Measurements from ENCODE around the gene CYP2A6.
"Not testable (repeated sequence)": the region's sequence is repeated elsewhere in the genome, so short reads cannot be mapped to it uniquely, and the experiment has no call there.

The CYP2A6 gene, protein sequence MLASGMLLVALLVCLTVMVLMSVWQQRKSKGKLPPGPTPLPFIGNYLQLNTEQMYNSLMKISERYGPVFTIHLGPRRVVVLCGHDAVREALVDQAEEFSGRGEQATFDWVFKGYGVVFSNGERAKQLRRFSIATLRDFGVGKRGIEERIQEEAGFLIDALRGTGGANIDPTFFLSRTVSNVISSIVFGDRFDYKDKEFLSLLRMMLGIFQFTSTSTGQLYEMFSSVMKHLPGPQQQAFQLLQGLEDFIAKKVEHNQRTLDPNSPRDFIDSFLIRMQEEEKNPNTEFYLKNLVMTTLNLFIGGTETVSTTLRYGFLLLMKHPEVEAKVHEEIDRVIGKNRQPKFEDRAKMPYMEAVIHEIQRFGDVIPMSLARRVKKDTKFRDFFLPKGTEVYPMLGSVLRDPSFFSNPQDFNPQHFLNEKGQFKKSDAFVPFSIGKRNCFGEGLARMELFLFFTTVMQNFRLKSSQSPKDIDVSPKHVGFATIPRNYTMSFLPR

DNA sequence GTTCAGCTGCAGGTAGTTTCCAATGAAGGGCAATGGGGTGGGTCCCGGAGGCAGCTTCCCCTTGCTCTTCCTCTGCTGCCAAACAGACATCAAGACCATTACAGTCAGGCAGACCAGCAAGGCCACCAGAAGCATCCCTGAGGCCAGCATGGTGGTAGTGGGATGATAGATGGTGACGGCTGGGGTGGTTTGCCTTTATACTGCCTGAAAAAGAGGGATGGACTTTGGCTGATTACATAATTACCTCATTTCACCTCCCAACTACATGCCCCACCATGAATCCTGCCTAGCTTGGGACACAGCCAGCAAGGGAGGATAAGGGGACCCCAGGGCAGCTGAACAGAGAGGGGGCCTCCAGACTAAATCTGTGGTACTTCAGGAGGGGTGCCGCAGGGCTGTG, at the start of gene CYP2A6:
CYP2A6 (minus strand) TSS at position 171 of the 400 bp plus-strand sequence; CDS start at position 150, 21 bp downstream.
- DNase-seq: not testable (repeated sequence)

DNA sequence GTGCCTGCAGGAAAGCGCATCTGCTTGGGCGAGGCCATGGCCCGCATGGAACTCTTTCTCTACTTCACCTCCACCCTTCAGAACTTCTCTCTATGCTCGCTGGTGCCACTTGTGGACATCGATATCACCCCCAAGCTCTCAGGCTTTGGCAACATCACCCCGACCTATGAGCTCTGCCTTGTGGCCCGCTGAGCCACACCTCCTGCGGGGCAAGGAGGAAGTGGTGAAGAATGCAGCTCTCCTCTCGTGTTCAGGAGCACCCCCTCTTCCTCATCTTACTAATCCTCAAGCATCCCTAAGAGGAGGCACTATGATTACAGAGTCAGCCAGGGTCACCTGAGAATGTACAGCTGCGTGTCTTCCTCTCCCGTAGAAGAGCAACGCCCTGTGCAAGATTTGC, 49.7 kb upstream of the CYP2A6 start:
- DNase-seq: not testable (repeated sequence)

DNA sequence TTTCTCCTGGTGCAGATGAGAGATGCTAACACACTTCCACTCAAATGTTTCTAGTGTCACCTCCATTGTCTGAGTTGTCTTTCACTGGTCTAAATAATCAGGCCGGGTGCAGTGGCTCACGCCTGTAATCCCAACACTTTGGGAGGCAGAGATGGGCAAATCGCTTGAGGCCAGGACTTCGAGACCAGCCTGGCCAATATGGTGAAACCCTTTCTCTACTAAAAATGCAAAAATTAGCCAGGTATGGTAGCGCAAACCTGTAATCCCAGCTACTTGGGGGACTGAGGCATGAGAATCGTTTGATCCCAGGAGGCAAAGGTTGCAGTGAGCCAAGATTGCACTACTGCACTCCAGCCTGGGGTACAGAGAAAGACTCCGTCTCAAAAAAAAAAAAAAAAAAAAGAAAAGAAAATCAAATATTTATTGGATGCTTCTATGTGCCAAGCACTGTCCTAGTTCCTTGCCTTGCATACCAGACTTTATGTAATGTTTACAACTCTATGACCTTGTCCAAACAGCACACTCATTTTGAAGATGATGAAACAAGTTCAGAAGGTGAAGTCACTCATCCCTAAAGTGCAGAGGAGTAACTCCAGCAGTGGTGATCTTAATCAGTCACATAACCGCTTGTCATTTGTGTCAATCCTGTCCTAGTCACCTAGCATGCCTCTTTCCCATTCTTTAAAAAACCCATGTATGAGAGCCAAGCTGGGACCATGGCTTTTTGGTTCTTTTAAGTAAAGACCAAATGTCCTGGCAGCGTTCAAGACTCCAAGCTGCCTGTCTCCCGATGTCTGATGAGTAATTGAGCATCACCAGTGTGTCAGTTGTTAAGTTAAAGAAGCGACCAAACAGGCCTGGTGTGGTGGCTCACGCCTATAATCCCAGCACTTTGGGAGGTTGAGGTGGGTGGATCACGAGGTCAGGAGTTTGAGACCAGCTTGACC, 46.9 kb upstream of the CYP2A6 start:
- DNase-seq: not testable (repeated sequence)

DNA sequence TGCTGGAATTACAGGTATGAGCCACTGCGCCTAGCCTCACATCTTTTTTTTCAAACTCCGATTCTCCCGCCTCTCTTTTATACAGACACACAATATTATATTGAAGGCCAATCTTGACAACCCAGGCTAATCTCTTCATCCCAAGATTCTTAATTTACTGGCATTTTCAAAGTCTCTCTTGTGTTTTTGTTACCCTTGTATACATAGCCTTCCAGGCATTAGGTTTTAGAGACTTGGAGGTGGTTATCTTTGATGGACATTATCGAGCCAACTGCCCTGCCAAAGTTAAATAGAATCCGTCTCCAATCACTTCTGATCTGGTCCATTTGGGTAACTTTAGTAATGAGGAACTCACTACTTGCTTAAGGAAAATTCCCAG, 46.2 kb upstream of the CYP2A6 start:
- DNase-seq: no peak

DNA sequence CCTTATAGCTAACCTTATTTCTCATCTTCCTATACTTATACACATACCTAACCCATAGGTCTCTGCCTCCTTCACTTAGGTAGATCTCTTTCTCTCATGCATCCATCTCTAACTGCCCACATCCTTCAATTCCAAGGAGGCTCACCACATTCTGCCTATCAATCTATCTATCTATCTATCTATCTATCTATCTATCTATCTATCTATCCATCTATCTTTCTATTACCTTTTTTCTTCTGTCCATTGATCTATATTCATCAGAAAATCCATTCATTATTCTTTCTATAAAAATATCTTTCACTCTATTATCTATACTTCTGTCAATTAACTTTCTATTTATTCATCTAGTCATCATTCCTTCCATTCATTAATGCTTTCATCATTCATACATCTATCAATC, 42.9 kb upstream of the CYP2A6 start:
- DNase-seq: no peak

DNA sequence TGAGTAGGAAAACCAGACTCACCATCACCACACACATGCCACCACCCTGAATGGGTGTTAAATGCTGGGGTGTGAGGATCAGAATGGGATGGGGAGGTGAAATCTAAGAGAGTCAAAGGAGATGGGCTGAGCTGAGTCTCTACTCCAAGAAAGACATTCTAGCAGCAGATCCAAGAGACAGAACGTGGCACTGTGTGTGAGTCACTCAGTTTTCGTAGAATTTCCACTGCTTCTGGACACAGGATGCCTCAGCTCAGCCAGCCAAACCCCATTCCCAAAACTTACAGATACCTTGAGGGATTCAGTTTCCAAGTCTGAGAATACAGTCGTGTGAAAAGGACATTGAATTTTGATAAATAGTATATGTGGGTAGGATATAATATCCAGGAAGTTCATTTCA, 39.1 kb upstream of the CYP2A6 start:
- no peak for DNase-seq

DNA sequence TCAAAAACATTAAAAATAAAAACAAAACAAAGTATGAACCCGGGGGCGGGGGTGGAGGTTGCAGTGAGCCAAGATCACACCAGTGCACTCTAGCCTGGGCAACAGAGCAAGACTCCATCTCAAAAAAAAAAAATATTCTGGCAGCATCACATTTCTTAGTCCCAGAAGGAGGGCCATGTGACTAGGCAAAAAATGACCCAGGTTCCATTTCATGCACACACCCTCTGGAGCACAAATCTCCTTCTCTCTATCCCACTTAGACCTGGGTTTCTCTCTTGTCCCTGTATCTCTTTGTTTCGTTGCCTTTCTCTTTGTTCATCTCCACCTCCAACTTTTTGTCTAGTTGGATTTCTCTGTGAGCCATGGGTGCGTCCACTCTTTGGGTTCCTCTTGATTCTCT, 37.9 kb upstream of the CYP2A6 start:
- no peak for DNase-seq

DNA sequence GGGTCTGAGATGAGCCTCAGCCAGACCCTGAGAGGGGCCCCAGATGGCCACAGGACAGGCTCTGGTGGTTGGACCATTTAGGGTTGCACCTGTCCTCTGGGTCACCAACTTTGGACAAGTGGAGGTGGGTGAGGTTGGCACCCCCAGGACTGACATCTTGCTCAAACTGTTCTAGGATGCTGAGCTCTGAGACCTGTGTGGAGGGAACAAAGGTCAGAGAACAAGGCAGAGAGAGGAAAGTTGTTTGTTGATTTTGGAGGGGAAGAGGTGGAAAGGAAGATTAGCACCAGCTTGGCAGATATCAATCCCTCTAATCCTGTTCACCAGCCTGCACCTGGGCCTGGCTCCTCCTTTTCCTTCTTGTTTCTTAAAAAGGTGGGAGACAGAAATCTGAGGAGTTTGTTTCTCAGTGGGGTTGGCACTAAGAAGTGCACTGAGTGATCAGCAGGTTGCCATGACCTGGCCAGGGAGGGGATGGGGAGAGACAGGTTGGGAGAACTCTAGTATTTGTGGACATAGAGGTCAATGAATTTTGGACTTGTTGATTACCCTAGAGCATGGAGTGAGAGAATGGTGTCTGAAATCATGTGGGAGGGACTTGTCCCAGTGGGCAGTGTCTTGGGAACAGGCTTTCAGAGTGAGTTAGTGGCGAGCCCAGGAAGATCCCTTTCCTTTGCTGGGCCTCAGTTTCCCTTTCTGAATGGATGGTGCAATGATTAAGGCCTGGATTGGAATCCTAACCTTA, 34.1 kb upstream of the CYP2A6 start:
- not testable (repeated sequence) for DNase-seq

DNA sequence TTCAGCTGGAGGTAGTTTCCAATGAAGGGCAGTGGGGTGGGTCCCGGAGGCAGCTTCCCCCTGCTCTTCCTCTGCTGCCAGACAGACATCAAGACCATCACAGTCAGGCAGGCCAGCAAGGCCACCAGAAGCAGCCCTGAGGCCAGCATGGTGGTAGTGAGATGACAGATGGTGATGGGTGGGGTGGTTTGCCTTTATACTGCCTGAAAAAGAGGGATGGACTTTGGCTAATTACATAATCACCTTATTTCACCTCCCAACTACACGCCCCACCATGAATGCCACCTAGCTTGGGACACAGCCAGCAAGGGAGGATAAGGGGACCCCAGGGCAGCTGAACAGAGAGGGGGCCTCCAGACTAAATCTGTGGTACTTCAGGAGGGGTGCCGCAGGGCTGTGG, 31.8 kb upstream of the CYP2A6 start, which contains the start of gene CYP2A7:
CYP2A7 (minus strand) TSS at position 170 of the 400 bp plus-strand sequence; CDS start at position 149, 21 bp downstream.
- not testable (repeated sequence) for DNase-seq

DNA sequence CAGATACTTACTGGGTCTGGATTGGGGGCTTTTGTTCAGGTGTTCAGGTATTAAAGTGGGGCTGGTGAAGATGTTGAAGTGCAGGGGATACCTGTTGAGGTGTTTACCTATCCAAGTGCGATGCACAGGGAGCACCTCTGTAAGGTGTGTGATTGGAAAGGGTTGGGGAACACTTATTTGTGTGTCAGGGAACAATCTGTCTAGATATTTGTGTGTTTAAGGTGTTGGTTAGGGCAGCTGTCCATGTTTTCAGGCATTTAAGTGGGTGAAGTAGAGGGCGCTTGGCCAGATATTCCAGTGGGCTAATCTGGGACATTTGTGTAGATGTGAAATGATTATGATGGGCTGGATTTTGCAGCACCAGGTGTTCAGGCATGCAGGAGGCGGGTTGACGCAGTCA, 29.1 kb upstream of the CYP2A6 start:
- not testable (repeated sequence) for DNase-seq

DNA sequence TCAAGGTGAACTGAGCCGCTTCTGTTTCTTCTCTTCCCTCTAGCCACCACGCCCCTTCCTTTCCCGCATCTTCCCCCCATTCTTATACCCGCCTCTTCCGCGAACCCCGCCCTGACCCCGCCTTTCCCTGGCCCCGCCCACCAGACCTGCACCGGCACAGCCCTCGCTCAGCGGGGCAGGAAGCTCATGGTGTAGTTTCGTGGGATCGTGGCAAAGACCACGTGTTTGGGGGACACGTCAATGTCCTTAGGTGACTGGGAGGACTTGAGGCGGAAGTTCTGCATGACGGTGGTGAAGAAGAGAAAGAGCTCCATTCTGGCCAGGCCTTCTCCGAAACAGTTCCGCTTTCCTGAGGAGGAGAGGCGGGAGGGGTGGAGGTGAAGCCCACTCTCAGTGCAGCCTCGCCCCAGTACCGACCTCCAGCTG, 25.3 kb upstream of the CYP2A6 start:
- not testable (repeated sequence) for DNase-seq

DNA sequence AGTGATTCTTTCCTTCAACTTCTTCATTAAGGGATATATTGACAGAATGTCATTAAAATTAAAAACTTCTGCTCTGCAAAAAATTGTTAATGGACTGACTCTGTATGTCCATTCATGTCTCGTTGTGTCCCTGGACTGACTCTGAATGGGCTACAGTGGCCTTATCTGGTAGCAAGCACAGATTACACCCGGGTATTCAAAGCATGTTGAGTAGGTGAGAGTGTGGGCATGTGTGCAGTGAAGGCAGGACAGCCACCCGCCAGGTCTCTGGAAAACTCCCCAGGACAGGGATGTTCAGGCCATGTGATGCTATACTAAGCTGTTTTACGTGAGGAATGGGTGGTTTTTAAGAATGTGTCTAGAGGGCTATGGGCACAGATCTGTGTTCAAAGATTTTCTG, 24.6 kb upstream of the CYP2A6 start:
- not testable (repeated sequence) for DNase-seq

DNA sequence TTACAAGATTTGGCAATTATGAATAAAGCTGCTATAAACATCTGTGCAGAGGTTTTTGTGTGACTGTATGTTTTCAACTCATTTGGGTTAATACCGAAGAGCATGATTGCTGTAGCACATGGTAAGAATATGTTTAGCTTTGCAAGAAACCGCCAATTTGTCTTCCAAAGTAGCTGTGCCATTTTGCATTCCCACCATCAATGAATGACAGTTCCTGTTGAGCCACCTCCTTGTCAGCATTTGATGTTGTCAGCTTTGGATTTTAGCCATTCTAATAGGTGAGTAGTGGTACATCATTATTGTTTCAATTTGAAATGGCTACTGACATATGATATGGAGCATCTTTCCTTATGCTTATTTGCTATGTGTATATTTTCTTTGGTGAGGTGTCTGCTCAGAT, 23.6 kb upstream of the CYP2A6 start:
- not testable (repeated sequence) for DNase-seq

DNA sequence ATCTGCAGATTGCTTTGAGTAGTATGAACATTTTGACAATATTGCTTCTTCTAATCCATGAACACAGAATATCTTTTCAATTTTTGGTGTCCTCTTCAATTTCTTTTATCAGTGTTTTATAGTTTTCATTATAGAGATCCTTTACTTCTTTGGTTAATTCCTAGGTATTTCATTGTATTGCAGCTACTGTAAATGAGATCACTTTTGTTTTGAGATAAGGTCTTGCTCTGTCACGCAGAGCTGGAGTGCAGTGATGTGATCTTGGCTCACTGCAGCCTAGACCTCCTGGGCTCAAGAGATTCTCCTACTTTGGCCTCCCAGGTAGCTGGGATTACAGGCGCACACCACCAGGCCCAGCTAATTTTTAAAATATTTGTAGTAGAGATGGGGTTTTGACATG, 22.0 kb upstream of the CYP2A6 start:
- DNase-seq: no peak

DNA sequence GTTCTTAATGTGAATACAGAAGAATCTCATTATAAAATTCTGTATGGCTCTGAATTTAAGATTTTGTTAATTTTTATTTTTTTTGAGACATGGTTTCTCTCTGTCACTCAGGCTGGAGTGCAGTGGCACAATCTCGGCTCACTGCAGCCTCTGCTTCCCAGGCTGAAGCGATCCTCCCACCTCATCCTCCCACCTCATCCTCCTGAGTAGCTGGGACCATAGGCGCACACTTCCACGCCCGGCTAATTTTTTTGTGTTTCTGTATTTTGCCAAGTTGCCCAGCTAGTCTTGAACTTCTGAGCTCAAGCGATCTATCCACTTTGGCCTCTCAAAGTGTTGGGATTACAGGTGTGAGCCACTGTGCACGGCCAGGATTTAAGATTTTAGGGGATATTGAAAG, 17.5 kb upstream of the CYP2A6 start:
- no peak for DNase-seq

DNA sequence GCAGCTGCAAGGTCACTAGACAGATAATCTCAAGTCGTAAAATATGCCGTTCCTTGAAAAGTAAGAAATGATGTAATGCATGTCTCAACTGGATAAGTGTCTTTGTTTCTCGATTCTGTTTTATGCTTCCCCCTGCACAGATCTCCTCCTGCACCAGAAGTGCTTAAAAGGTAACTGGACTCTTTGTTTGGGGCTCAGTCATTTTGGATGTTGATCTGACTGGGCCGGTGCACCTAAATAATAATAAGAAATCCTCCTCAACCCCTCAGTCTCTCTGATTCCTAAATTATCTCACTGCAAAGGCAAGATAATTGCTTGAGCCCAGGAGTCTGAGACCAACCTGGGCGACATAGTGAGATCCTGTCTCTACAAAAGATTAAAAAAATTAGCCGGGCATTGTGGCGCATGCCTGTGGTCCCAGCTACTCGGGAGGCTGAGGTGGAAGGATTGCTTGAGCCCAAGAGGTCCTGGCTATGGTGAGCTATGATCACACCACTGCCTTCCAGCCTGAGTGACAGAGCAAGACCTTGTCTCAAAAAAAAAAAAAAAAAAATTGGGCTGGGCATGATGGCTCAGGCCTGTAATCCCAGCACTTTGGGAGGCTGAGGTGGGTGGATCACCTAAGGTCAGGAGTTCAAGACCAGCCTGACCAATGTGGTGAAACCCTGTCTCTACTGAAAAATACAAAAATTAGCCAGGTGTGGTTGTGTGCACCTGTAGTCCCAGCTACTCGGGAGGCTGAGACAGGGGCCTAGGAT, 14.7 kb upstream of the CYP2A6 start:
- not testable (repeated sequence) for DNase-seq

DNA sequence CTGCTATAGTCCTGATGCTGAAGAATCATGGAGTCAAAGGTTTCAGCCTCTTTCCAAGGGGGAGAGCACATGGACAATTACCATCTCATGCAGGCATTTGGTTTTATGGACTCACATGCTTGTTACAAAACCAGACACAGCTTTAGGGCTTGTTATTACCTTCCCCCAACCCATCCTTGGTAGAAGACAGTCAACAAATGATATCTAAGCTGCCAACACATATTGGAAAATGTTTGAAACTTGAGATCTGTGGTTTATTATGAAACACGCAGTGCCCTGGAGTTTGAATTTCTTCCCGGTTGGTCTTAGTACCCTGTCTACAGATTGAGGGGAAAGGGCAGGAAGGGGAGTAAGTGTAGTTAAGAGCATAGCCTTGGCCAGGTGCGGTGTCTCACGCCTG, 12.5 kb upstream of the CYP2A6 start:
- no peak for DNase-seq

DNA sequence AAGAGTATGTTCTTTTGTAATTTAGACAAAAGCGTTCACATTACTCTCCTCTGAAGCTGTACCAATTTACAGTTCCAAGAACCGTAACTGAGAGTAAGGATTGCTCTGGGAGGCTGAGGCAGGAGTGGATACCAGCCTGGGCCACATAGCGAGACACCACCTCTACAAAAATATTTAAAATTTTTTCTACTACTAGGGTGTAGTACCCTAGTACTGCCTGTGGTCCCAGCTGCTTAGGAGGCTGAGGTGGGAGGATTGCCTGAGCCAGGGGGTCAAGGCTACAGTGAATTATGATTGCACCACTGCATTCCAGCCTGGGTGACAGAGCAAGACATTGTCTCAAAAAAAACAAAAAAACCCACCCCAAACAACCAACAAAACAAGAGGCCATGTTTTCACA, 12.1 kb upstream of the CYP2A6 start:
- no peak for DNase-seq

DNA sequence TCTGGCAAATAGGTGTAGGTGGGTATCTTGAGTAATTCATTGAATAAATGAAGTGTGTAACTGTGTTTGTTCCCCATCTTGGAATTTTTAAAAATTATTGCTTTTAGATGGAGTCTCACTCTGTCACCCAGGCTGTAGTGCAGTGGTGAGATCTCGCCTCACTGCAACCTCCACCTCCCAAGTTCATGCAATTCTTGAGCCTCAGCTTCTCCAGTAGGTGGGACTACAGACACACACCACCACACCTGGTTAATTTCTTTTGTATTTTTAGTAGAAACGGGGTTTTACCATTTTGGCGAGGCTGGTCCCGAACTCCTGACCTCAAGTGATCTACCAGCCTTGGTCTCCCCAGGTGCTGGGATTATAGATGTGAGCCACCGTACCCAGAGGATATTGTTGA, 7.9 kb upstream of the CYP2A6 start:
- no peak for DNase-seq

DNA sequence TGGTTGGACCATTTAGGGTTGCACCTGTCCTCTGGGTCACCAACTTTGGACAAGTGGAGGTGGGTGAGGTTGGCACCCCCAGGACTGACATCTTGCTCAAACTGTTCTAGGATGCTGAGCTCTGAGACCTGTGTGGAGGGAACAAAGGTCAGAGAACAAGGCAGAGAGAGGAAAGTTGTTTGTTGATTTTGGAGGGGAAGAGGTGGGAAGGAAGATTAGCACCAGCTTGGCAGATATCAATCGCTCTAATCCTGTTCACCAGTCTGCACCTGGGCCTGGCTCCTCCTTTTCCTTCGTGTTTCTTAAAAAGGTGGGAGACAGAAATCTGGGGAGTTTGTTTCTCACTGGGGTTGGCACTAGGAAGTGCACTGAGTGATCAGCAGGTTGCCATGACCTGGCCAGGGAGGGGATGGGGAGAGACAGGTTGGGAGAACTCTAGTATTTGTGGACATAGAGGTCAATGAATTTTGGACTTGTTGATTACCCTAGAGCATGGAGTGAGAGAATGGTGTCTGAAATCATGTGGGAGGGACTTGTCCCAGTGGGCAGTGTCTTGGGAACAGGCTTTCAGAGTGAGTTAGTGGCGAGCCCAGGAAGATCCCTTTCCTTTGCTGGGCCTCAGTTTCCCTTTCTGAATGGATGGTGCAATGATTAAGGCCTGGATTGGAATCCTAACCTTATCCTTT, 2.4 kb upstream of the CYP2A6 start:
- not testable (repeated sequence) for DNase-seq

DNA sequence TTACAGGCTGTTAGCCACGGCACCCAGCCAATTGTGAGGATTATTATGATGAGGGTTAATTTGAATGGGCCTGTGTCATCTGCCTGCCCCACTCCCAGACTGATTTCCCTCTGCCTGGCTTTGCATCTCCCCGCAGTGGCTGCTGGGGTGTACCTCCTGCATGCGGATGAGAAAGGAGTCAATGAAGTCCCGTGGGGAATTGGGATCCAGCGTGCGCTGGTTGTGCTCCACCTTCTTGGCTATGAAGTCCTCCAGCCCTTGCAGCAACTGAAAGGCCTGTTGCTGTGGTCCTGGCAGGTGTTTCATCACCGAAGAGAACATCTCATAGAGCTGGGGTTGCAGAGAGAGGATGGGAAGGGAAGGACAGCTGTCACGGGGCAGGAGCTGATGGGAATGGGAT, 3.5 kb downstream of the CYP2A6 start:
- DNase-seq: not testable (repeated sequence)
